DND-41 (cell line): ENCODE results near the gene PLEKHA7.
A peak's percentile ranks its signal among the peaks of the same experiment; 100 is the strongest.

Source experiments
- ATAC-seq: fragments of 200-7000 bp; cut with Tn5 transposase; 3 replicates; pipeline ENCODE4 v1.9.1; 2021; ENCODE audit warnings: low read depth; ENCODE audit not compliant: insufficient read depth
- DNase-seq: peaks from one replicate; pipeline ENCODE4 v3.0.0-alpha.2; 2020
- H2AFZ ChIP-seq: 2 replicates; pipeline ENCODE4 v1.6.0; 2012; ENCODE audit warnings: low read depth, low read length
- H3K27ac ChIP-seq: 2 replicates; pipeline ENCODE4 v1.5.1; 2012; ENCODE audit warnings: low read length, inconsistent platforms
- H3K27me3 ChIP-seq: fragments of 200-600 bp; sonication (generic); 2 replicates; pipeline ENCODE4 v1.6.0; 2012; ENCODE audit warnings: low read length, mild to moderate bottlenecking, inconsistent platforms; ENCODE audit not compliant: insufficient read depth, poor library complexity
- H3K36me3 ChIP-seq: 2 replicates; pipeline ENCODE4 v1.5.1; 2012; ENCODE audit warnings: low read length, inconsistent platforms; ENCODE audit not compliant: insufficient read depth
- H3K4me1 ChIP-seq: 2 replicates; pipeline ENCODE4 v1.5.1; 2012; ENCODE audit warnings: mild to moderate bottlenecking, low read length; ENCODE audit not compliant: insufficient read depth
- H3K4me2 ChIP-seq: 2 replicates; pipeline ENCODE4 v1.6.0; 2012; ENCODE audit warnings: mild to moderate bottlenecking, moderate library complexity, low read length, inconsistent platforms; ENCODE audit not compliant: insufficient read depth
- H3K4me3 ChIP-seq, 2 experiments: fragments of 200-600 bp in 1 of 2; shearing (Covaris generic) in 1 of 2; 2 replicates each; pipeline ENCODE4 v1.5.1; 2012 to 2016; ENCODE audit warnings: inconsistent platforms in 2 of 2, low read length in 2 of 2, mild to moderate bottlenecking in 2 of 2, low read depth in 1 of 2, moderate library complexity in 1 of 2
- H3K79me2 ChIP-seq: 2 replicates; pipeline ENCODE4 v1.6.0; 2012; ENCODE audit warnings: low read length, inconsistent platforms; ENCODE audit not compliant: insufficient read depth
- H3K9ac ChIP-seq: 2 replicates; pipeline ENCODE4 v1.6.0; 2012; ENCODE audit warnings: low read depth, mild to moderate bottlenecking, inconsistent platforms, low read length, moderate library complexity
- H3K9me3 ChIP-seq: 2 replicates; pipeline ENCODE4 v1.5.1; 2012; ENCODE audit warnings: low read length, moderate library complexity, mild to moderate bottlenecking, inconsistent platforms; ENCODE audit not compliant: insufficient read depth, severe bottlenecking
- H4K20me1 ChIP-seq: 2 replicates; pipeline ENCODE4 v1.6.0; 2012; ENCODE audit warnings: low read length; ENCODE audit not compliant: insufficient read depth
- EZH2 ChIP-seq: IDR thresholded peaks from 3 replicates; pipeline ENCODE4 v1.6.1; 2012; ENCODE audit warnings: borderline replicate concordance, low read depth, mild to moderate bottlenecking, moderate library complexity, low read length, inconsistent platforms; ENCODE audit not compliant: severe bottlenecking
- TF ChIP-seq, protein P1 (sequence below): IDR thresholded peaks from 2 replicates; pipeline ENCODE4 v1.5.1; 2012; ENCODE audit warnings: borderline replicate concordance, low read length, moderate library complexity, mild to moderate bottlenecking; ENCODE audit not compliant: poor library complexity, severe bottlenecking; ENCODE audit errors: extremely low read depth

The PLEKHA7 gene

DNA sequence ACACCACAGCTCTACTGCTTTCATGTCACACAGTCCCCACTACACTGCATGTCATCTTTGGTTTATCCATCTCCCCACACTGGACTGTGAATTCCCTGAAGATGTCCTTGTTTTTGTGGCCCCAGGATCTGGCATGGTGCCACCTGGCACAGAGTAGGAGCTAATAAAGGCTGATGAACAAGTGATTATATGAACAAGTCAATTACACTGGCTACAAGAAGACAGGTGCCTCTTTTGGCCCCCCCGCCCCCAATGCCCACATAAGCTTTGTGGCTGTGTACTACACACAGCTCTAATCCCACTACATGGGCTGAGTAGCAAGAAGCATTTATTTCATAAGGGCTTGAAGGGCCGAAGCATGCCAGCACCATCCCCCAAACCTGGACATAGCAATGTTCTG lies 24.7 kb downstream of the PLEKHA7 start:
- Histone ChIP-seq H4K20me1 (no peaks in the 10 kb centered on the region), H3K4me2 (no peak overlapping the region), H3K4me3 (no peak overlapping the region), H3K4me1 (peaks cover 8% of the 10 kb centered on the region; the same call in 1 of the 2 replicates), H3K9me3 (no peaks in the 10 kb centered on the region), H3K27ac (no peak overlapping the region), H3K36me3 (no peaks in the 10 kb centered on the region), H3K9ac (no peak overlapping the region), H3K79me2 (no peaks in the 10 kb centered on the region), H3K27me3 (peaks cover 7% of the 10 kb centered on the region), H2AFZ (no peak overlapping the region)
- DNase-seq (no peak), ATAC-seq (no peak)
- TF ChIP-seq EZH2 = no peak
- TF ChIP-seq, protein P1, sequence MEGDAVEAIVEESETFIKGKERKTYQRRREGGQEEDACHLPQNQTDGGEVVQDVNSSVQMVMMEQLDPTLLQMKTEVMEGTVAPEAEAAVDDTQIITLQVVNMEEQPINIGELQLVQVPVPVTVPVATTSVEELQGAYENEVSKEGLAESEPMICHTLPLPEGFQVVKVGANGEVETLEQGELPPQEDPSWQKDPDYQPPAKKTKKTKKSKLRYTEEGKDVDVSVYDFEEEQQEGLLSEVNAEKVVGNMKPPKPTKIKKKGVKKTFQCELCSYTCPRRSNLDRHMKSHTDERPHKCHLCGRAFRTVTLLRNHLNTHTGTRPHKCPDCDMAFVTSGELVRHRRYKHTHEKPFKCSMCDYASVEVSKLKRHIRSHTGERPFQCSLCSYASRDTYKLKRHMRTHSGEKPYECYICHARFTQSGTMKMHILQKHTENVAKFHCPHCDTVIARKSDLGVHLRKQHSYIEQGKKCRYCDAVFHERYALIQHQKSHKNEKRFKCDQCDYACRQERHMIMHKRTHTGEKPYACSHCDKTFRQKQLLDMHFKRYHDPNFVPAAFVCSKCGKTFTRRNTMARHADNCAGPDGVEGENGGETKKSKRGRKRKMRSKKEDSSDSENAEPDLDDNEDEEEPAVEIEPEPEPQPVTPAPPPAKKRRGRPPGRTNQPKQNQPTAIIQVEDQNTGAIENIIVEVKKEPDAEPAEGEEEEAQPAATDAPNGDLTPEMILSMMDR = no peak

DNA sequence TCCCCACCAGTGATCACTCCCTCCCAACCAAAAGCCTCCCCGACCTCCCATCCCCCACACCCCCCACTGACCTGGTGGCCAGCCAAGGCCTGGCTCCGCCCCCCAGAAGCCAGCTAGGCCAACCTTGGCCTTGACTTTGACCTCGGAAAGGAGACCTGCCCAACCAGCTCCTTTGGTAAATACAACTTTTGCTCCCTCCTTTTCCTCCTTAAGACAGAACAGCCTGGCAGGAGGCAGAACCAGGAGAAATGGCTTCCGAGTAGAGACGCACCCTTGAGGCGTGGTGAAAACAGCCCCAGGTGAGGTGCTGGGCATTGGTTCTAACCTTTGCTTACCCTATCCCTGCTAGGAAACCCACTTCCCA lies 27.0 kb downstream of the PLEKHA7 start:
- no peak overlapping the region for H3K4me2 ChIP-seq
- no peak overlapping the region for H3K27ac ChIP-seq
- H4K20me1 ChIP-seq = no peaks in the 10 kb centered on the region
- no peak for TF ChIP-seq EZH2
- H3K4me1 ChIP-seq = peaks cover 8% of the 10 kb centered on the region; the same call in 1 of the 2 replicates
- no peaks in the 10 kb centered on the region for H3K9me3 ChIP-seq
- no peak overlapping the region for H3K9ac ChIP-seq
- ATAC-seq (no peak), DNase-seq (no peak)
- peaks cover 3% of the 10 kb centered on the region for H3K27me3 ChIP-seq
- no peaks in the 10 kb centered on the region for H3K79me2 ChIP-seq
- H2AFZ ChIP-seq = no peak overlapping the region
- H3K36me3 ChIP-seq = no peaks in the 10 kb centered on the region
- no peak overlapping the region for H3K4me3 ChIP-seq

DNA sequence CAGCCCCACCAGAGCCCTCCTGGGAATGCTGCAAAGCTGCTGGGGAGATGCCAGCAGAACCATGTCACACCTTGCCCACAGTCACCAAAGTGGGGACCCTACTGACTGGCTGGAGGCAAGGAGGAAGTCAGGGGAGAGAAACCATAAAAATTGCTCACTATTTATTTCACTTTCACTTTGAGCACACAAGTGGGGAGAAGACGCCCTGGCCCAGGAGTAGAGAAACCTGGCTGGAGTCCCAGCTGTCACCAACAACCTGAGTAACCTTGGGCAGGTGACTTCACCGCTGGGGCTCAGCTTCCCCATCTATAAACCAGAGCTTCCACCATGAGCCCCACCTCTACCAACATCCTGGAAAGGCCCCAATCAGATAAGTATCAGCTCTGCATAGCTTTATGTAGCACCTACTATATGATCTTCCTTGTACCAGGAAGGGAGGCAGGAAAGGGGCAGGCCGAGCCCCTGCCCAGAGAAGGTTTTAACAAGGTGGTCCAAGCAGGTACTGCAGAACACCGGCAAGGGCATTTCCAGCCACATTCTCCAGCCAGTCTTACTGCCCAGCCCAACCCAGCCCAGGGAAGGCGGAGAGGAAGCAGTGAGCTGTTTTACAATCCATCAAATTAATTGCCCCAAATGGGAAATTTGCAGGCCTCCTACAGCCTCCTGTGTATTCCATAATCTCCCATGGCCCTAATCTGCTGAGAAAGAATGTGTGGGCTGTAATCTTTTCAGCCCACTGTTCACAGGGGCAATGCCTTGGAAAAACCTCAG lies 27.6 kb downstream of the PLEKHA7 start:
- peak; percentile 85 for ATAC-seq
- DNase-seq = peak; percentile 43
- Histone ChIP-seq H3K36me3 (no peaks in the 10 kb centered on the region), H3K4me1 (peaks cover 8% of the 10 kb centered on the region; the same call in 1 of the 2 replicates), H3K27me3 (peaks cover 3% of the 10 kb centered on the region), H3K9me3 (no peaks in the 10 kb centered on the region), H3K79me2 (no peaks in the 10 kb centered on the region), H3K9ac (no peak overlapping the region), H2AFZ (no peak overlapping the region), H4K20me1 (no peaks in the 10 kb centered on the region), H3K27ac (no peak overlapping the region), H3K4me2 (peak overlapping the region; percentile 28; the same call in 1 of the 2 replicates), H3K4me3 (no peak overlapping the region)
- TF ChIP-seq, protein P1 = no peak
- TF ChIP-seq EZH2 = no peak

DNA sequence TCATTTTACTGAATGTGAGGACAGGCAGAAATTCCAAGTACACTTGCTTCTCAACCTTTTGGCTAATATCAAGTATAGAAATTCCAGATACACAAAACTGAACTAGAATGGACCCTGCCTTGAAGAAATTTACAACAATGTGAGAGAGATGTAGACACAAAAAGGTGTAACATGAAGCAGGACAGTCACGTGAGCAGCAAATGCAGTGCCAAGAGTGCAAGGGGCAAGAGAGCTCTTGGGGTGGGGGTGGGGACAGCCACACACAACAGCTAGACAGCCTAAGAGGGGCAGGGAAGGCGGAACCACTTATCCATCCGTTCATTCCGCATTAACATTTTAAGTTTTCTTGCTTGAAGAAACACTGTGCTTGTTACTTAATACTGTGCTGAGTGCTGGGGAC lies 28.9 kb downstream of the PLEKHA7 start:
- Histone ChIP-seq H3K4me3 (no peak overlapping the region), H3K9ac (no peak overlapping the region), H3K4me1 (peaks cover 8% of the 10 kb centered on the region; the same call in 1 of the 2 replicates), H2AFZ (no peak overlapping the region), H3K9me3 (no peaks in the 10 kb centered on the region), H4K20me1 (no peaks in the 10 kb centered on the region), H3K79me2 (no peaks in the 10 kb centered on the region), H3K36me3 (no peaks in the 10 kb centered on the region), H3K27ac (no peak overlapping the region), H3K4me2 (no peak overlapping the region), H3K27me3 (peaks cover 3% of the 10 kb centered on the region)
- no peak for ATAC-seq
- no peak for DNase-seq
- TF ChIP-seq, protein P1 = no peak
- TF ChIP-seq EZH2 = no peak
